ENCODE data around the gene SLC49A3.
"Not testable (repeated sequence)": the region's sequence is repeated elsewhere in the genome, so short reads cannot be mapped to it uniquely, and the experiment has no call there.

- TF ChIP-seq CTCF, POLR2A (IDR thresholded peaks at IDR 0.05): not testable (repeated sequence)
Observed at GRCh38 chr4:736561-736960, 47.6 kb upstream of the SLC49A3 start.

Measured in adrenal gland (tissue), 5 donors.